ENCODE data around the gene TSPAN18. TPM values are rescaled to one million over a fixed set of nuclear protein-coding genes. Genes with fewer than 3 reads are reported as not detected.

The TSPAN18 gene
- total RNA-seq, 1 donor from 2014 or later, result 717 TPM

- Mint-ChIP-seq H3K27ac (ENCODE audit: unreplicated experiment) (no peak overlapping the region), H3K4me1 (ENCODE audit: unreplicated experiment) (peaks cover 35% of the 10 kb centered on the region), H3K36me3 (ENCODE audit: low read depth, unreplicated experiment) (peaks cover 51% of the 10 kb centered on the region), H3K27me3 (ENCODE audit: unreplicated experiment) (peaks cover 55% of the 10 kb centered on the region), H3K9me3 (ENCODE audit: unreplicated experiment) (no peaks in the 10 kb centered on the region), H3K4me3 (ENCODE audit: unreplicated experiment) (no peak overlapping the region)
- no peak for TF ChIP-seq CTCF (IDR thresholded peaks at IDR 0.05; ENCODE audit: unreplicated experiment)
- DNase-seq (ENCODE audit: low spot score), result no peak
Measured at GRCh38 chr11:44914105-44914504, 187.3 kb downstream of the TSPAN18 start.

GRCh38 chr11:44915004-44915403 is 188.2 kb downstream of the TSPAN18 start:
- DNase-seq (ENCODE audit: low spot score), result no peak
- TF ChIP-seq CTCF (IDR thresholded peaks at IDR 0.05; ENCODE audit: unreplicated experiment), result no peak
- peaks cover 58% of the 10 kb centered on the region for H3K27me3 Mint-ChIP-seq (ENCODE audit: unreplicated experiment)
- peaks cover 55% of the 10 kb centered on the region for H3K36me3 Mint-ChIP-seq (ENCODE audit: low read depth, unreplicated experiment)
- H3K4me3 Mint-ChIP-seq (ENCODE audit: unreplicated experiment), result no peak overlapping the region
- H3K27ac Mint-ChIP-seq (ENCODE audit: unreplicated experiment), result no peak overlapping the region
- no peaks in the 10 kb centered on the region for H3K9me3 Mint-ChIP-seq (ENCODE audit: unreplicated experiment)
- H3K4me1 Mint-ChIP-seq (ENCODE audit: unreplicated experiment), result peaks cover 38% of the 10 kb centered on the region

- TF ChIP-seq CTCF (IDR thresholded peaks at IDR 0.05; ENCODE audit: unreplicated experiment), result no peak
- peak overlapping the region; percentile 67 for H3K27ac Mint-ChIP-seq (ENCODE audit: unreplicated experiment)
- peaks cover 55% of the 10 kb centered on the region for H3K27me3 Mint-ChIP-seq (ENCODE audit: unreplicated experiment)
- H3K4me3 Mint-ChIP-seq (ENCODE audit: unreplicated experiment), result no peak overlapping the region
- no peaks in the 10 kb centered on the region for H3K9me3 Mint-ChIP-seq (ENCODE audit: unreplicated experiment)
- DNase-seq (ENCODE audit: low spot score), result no peak
- H3K36me3 Mint-ChIP-seq (ENCODE audit: low read depth, unreplicated experiment), result peaks cover 57% of the 10 kb centered on the region
- H3K4me1 Mint-ChIP-seq (ENCODE audit: unreplicated experiment), result peaks cover 32% of the 10 kb centered on the region
Measured at GRCh38 chr11:44915621-44916020, 188.9 kb downstream of the TSPAN18 start.

GRCh38 chr11:44916331-44916730 is 189.6 kb downstream of the TSPAN18 start:
- Mint-ChIP-seq H3K27me3 (ENCODE audit: unreplicated experiment) (peaks cover 55% of the 10 kb centered on the region), H3K4me1 (ENCODE audit: unreplicated experiment) (peaks cover 25% of the 10 kb centered on the region), H3K9me3 (ENCODE audit: unreplicated experiment) (no peaks in the 10 kb centered on the region), H3K4me3 (ENCODE audit: unreplicated experiment) (no peak overlapping the region), H3K27ac (ENCODE audit: unreplicated experiment) (no peak overlapping the region), H3K36me3 (ENCODE audit: low read depth, unreplicated experiment) (peaks cover 52% of the 10 kb centered on the region)
- no peak for DNase-seq (ENCODE audit: low spot score)
- TF ChIP-seq CTCF (IDR thresholded peaks at IDR 0.05; ENCODE audit: unreplicated experiment), result no peak

- Mint-ChIP-seq H3K27ac (ENCODE audit: unreplicated experiment) (peak overlapping the region; percentile 52), H3K36me3 (ENCODE audit: low read depth, unreplicated experiment) (peaks cover 58% of the 10 kb centered on the region), H3K27me3 (ENCODE audit: unreplicated experiment) (peaks cover 59% of the 10 kb centered on the region), H3K4me1 (ENCODE audit: unreplicated experiment) (peaks cover 22% of the 10 kb centered on the region), H3K9me3 (ENCODE audit: unreplicated experiment) (no peaks in the 10 kb centered on the region), H3K4me3 (ENCODE audit: unreplicated experiment) (peak overlapping the region; percentile 70)
- DNase-seq (ENCODE audit: low spot score), result no peak
- no peak for TF ChIP-seq CTCF (IDR thresholded peaks at IDR 0.05; ENCODE audit: unreplicated experiment)
Measured at GRCh38 chr11:44916801-44917385, 190.1 kb downstream of the TSPAN18 start.
